ENCODE measurements around the gene VAV2.

VAV2 gene

DNA sequence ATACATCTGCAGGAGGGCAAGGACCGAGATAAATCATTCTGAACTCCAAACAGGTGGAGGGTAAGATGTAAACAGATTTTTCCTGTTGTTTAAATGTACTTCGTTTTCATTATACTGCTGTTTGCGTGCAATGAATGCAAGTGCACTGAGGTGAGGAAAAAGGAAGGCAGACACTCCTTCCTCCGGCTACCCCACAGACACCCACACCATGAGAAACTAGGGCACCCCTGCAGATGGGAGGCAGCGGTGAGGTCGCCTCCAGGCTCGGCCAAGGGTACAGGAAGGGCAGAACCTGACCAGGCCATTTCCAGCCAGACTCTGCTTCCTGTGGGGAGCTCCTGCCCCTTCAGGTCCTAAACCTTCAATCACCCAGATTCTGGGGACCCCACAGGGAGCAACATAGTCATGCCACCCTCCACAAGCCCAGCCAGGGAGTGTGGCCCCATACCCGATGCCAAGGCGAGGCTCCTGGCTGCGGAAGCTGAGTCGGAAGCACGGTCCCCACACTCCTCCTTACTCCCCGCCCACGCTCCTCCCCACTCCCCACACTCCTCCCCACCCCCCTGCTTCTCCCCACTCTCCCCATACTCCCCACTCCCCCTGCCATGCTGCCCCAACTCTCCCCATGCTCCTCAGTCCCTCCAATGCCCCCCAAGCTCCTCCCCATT, 37.1 kb downstream of the VAV2 start:
- ChIA-PET POLR2A (no interaction called here), CTCF (no interaction called here)
- 22% methylated on average over 4 of the region's 14 CpGs for WGBS (ENCODE audit: insufficient coverage)
- H3K4me1 ChIP-seq (ENCODE audit: control extremely low read depth in 1 of 4, control insufficient read depth in 4 of 4, insufficient read depth in 4 of 4, low read length in 3 of 4): peaks cover 3 to 35% (median 31%) of the 10 kb centered on the region in 4 experiments
- H3K27ac ChIP-seq (ENCODE audit: insufficient read depth in 1 of 2, low read depth in 1 of 2, low read length in 2 of 2, poor library complexity in 1 of 2, severe bottlenecking in 2 of 2): no peak overlapping the region
- no peaks in the 10 kb centered on the region for H3K36me3 ChIP-seq (ENCODE audit: control insufficient read depth in 4 of 4, insufficient read depth in 4 of 4, low read length in 3 of 4)
- H3K4me3 ChIP-seq (ENCODE audit: control insufficient read depth in 1 of 7, extremely low read depth in 1 of 7, insufficient read depth in 4 of 7, low read depth in 2 of 7, low read length in 6 of 7): peak overlapping the region in 3 of 7 experiments; percentile 15 to 48 (median 23)
- H3K9me3 ChIP-seq (ENCODE audit: control extremely low read depth in 1 of 5, control insufficient read depth in 4 of 5, insufficient read depth in 2 of 5, low read depth in 1 of 5, low read length in 4 of 5): no peaks in the 10 kb centered on the region
- H3K27me3 ChIP-seq (replicated peaks in 2 of 5; ENCODE audit: control insufficient read depth in 4 of 5, insufficient read depth in 5 of 5, low read length in 4 of 5): no peaks in the 10 kb centered on the region
- DNase-seq: peak in 2 of 3 donors; percentile 18 to 31

DNA sequence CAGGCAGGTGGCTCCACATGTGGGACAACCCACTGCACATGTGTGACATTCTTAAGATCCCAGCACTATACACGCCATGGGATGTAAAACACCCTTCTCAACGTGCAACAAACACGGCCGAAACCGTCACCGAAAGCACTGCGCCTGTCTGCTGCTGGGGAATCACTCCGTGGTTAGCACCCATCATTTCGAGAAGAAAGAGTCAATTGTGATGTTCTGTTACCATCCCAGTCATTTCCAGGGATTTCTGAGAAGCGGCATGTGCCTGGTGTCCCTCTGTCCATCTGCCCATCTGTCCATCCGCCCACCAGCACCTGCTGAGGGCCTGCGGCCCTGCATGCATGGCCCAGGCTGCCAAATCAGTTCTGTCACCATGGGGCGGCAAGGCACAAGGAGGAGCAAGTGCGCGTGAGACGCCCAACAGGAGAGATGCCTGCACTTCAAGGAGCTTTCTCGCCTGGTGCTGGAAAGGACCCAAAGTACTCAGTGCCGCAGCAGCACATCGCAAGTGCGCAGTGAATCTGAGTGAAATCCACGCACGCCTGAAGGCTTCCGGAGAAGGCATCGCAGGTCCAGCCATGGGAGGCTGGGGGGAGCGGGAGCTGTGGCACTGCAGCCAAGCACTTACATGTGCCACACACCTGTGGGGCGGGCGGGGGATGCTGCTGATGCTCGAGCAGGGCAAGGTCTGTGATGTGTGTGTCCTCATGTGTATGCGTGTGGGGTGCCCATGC, 38.0 kb downstream of the VAV2 start:
- no peak overlapping the region for H3K27ac ChIP-seq (ENCODE audit: insufficient read depth in 1 of 2, low read depth in 1 of 2, low read length in 2 of 2, poor library complexity in 1 of 2, severe bottlenecking in 2 of 2)
- no peaks in the 10 kb centered on the region for H3K9me3 ChIP-seq (ENCODE audit: control extremely low read depth in 1 of 5, control insufficient read depth in 4 of 5, insufficient read depth in 2 of 5, low read depth in 1 of 5, low read length in 4 of 5)
- POLR2A ChIA-PET: no interaction called here
- CTCF ChIA-PET: no interaction called here
- H3K4me3 ChIP-seq (ENCODE audit: control insufficient read depth in 1 of 7, extremely low read depth in 1 of 7, insufficient read depth in 4 of 7, low read depth in 2 of 7, low read length in 6 of 7): no peak overlapping the region
- DNase-seq: no peak
- 94% methylated on average over 25 of the region's 29 CpGs for WGBS (ENCODE audit: insufficient coverage)
- no peaks in the 10 kb centered on the region for H3K27me3 ChIP-seq (replicated peaks in 2 of 5; ENCODE audit: control insufficient read depth in 4 of 5, insufficient read depth in 5 of 5, low read length in 4 of 5)
- H3K36me3 ChIP-seq (ENCODE audit: control insufficient read depth in 4 of 4, insufficient read depth in 4 of 4, low read length in 3 of 4): no peaks in the 10 kb centered on the region
- H3K4me1 ChIP-seq (ENCODE audit: control extremely low read depth in 1 of 4, control insufficient read depth in 4 of 4, insufficient read depth in 4 of 4, low read length in 3 of 4): peaks cover 3 to 33% (median 29%) of the 10 kb centered on the region in 4 experiments

DNA sequence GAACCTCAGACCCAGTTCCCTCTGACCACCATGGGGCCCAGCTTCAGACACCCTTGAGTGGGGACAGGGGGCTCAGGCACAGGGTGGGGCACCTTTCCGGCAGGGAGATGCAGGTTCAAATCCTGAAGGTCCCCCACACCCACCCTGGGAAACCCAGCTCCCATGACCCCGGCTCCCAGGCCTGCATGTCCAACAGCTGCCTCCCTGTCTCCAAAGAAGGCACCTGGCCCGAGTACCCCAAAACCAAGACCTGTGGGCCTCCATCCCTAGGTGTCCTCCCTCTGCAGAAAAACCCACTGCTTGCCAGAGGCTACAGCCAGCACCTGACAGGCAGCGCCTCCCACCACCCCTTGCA, 38.5 kb downstream of the VAV2 start:
- H3K27ac ChIP-seq (ENCODE audit: insufficient read depth in 1 of 2, low read depth in 1 of 2, low read length in 2 of 2, poor library complexity in 1 of 2, severe bottlenecking in 2 of 2): no peak overlapping the region

DNA sequence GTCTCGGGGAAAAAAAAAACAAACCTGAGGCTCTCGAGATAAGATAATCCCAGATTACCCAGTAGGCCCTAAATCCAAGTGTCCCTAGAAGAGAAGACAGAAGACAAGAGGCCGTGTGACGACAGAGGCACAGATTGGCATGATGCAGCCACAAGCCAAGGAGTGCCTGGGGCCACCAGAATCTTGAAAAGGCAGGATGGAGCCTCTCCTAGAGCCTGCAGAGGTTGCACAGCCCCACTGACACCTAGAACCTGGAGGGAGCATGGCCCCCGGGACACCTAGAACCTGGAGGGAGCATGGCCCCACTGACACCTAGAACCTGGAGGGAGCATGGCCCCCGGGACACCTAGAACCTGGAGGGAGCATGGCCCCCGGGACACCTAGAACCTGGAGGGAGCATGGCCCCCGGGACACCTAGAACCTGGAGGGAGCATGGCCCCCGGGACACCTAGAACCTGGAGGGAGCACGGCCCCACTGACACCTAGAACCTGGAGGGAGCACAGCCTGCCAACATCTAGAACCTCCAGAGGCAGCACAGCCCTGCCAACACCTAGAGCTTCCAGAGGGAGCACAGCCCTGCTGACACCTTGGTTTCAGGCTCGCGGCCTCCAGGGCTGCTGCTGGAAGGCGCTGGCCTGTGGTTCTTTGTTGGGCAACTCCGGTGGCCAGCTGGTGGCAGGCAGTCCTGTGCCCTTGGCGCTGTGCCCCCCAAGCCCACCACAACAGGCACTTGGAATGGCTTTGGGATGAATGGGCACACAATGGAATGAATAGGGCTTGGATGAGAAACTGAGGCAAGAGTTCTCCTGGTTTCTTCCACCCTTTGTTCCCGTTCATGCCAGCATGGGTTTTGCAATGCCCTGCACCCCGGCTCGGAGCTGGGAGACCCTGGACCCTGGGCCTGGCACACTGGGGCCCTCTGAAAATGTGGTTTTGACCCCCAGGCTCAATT, 39.2 kb downstream of the VAV2 start:
- ChIA-PET CTCF (no interaction called here), POLR2A (no interaction called here)
- H3K27me3 ChIP-seq (replicated peaks in 2 of 5; ENCODE audit: control insufficient read depth in 4 of 5, insufficient read depth in 5 of 5, low read length in 4 of 5): no peaks in the 10 kb centered on the region
- H3K9me3 ChIP-seq (ENCODE audit: control extremely low read depth in 1 of 5, control insufficient read depth in 4 of 5, insufficient read depth in 2 of 5, low read depth in 1 of 5, low read length in 4 of 5): no peaks in the 10 kb centered on the region
- peak in 1 of 3 donors; percentile 21 for DNase-seq
- no peaks in the 10 kb centered on the region for H3K36me3 ChIP-seq (ENCODE audit: control insufficient read depth in 4 of 4, insufficient read depth in 4 of 4, low read length in 3 of 4)
- WGBS (ENCODE audit: insufficient coverage): 94% methylated on average over 9 of the region's 18 CpGs
- H3K4me1 ChIP-seq (ENCODE audit: control extremely low read depth in 1 of 4, control insufficient read depth in 4 of 4, insufficient read depth in 4 of 4, low read length in 3 of 4): peaks cover 3 to 27% (median 23%) of the 10 kb centered on the region in 4 experiments
- no peak overlapping the region for H3K4me3 ChIP-seq (ENCODE audit: control insufficient read depth in 1 of 7, extremely low read depth in 1 of 7, insufficient read depth in 4 of 7, low read depth in 2 of 7, low read length in 6 of 7)
- no peak overlapping the region for H3K27ac ChIP-seq (ENCODE audit: insufficient read depth in 1 of 2, low read depth in 1 of 2, low read length in 2 of 2, poor library complexity in 1 of 2, severe bottlenecking in 2 of 2)

More for the DNA sequence above, 38.5 kb downstream of the VAV2 start:
- Histone ChIP-seq H3K4me1 (ENCODE audit: control extremely low read depth in 1 of 4, control insufficient read depth in 4 of 4, insufficient read depth in 4 of 4, low read length in 3 of 4) (peaks cover 3 to 28% (median 23%) of the 10 kb centered on the region in 4 experiments), H3K36me3 (ENCODE audit: control insufficient read depth in 4 of 4, insufficient read depth in 4 of 4, low read length in 3 of 4) (no peaks in the 10 kb centered on the region), H3K9me3 (ENCODE audit: control extremely low read depth in 1 of 5, control insufficient read depth in 4 of 5, insufficient read depth in 2 of 5, low read depth in 1 of 5, low read length in 4 of 5) (no peaks in the 10 kb centered on the region), H3K4me3 (ENCODE audit: control insufficient read depth in 1 of 7, extremely low read depth in 1 of 7, insufficient read depth in 4 of 7, low read depth in 2 of 7, low read length in 6 of 7) (no peak overlapping the region), H3K27me3 (replicated peaks in 2 of 5; ENCODE audit: control insufficient read depth in 4 of 5, insufficient read depth in 5 of 5, low read length in 4 of 5) (no peaks in the 10 kb centered on the region)
- no peak for DNase-seq
- CTCF ChIA-PET: no interaction called here
- POLR2A ChIA-PET: no interaction called here
- WGBS (ENCODE audit: insufficient coverage): 98% methylated on average over 4 of the region's 4 CpGs

DNA sequence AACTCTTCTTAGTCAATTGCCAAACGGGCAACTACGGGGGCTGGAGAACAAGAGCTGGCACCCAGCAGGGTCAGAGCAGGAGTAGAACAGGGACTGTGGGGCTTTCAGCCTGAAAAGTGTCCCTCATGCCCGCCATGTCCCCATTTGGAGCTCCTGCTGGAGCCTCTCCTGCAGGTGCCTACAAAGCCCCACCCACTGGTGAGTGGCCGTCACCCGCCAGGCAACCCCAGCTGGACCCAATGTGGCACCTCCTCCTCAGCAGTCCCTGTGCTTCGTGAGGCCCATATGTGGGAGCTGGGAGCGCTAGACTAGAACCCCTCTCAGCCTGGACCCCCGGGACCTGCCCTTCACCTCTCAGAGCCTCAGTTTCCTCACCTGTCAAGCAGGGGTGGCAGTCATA, 40.9 kb downstream of the VAV2 start:
- DNase-seq: no peak
- no peak overlapping the region for H3K4me3 ChIP-seq (ENCODE audit: control insufficient read depth in 1 of 7, extremely low read depth in 1 of 7, insufficient read depth in 4 of 7, low read depth in 2 of 7, low read length in 6 of 7)
- ChIA-PET CTCF (interaction anchor here (0.6 to 1.4 kb wide), 2 partner anchors 11 to 161 kb away, joined by 3 read pairs; no protein-coding TSS in a partner anchor), POLR2A (interaction anchor here (0.6 kb wide), 1 partner anchor 74 kb away, joined by 4 read pairs; no protein-coding TSS in a partner anchor)
- no peaks in the 10 kb centered on the region for H3K36me3 ChIP-seq (ENCODE audit: control insufficient read depth in 4 of 4, insufficient read depth in 4 of 4, low read length in 3 of 4)
- WGBS (ENCODE audit: insufficient coverage): 92% methylated on average over 7 of the region's 8 CpGs
- no peaks in the 10 kb centered on the region for H3K9me3 ChIP-seq (ENCODE audit: control extremely low read depth in 1 of 5, control insufficient read depth in 4 of 5, insufficient read depth in 2 of 5, low read depth in 1 of 5, low read length in 4 of 5)
- H3K27ac ChIP-seq (ENCODE audit: insufficient read depth in 1 of 2, low read depth in 1 of 2, low read length in 2 of 2, poor library complexity in 1 of 2, severe bottlenecking in 2 of 2): no peak overlapping the region
- no peaks in the 10 kb centered on the region for H3K27me3 ChIP-seq (replicated peaks in 2 of 5; ENCODE audit: control insufficient read depth in 4 of 5, insufficient read depth in 5 of 5, low read length in 4 of 5)
- H3K4me1 ChIP-seq (ENCODE audit: control extremely low read depth in 1 of 4, control insufficient read depth in 4 of 4, insufficient read depth in 4 of 4, low read length in 3 of 4): peaks cover 3 to 14% (median 10%) of the 10 kb centered on the region in 4 experiments

DNA sequence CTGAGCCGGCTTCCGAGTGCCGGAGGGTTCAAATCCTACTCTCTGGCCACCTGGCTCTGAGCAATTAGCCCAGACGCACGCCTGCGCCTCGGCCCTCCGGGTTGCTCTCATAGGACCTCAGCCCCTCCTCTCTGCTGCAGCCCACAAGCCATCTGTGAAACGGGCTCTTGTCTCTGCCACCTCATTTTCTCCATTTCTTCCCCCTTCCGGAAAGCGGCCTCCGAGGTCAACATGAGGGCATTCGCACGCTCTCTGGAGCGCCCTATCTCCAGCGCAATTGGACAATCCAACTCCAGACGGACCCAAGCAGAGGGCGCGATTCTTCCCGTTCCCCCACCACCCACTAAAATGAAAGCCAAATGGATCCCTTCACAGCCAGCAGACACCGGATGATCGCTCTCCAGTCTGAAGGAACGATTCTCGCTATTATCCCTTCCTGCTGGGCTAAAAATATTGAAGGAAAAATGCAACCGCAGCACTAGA, 41.5 kb downstream of the VAV2 start:
- H3K27ac ChIP-seq (ENCODE audit: insufficient read depth in 1 of 2, low read depth in 1 of 2, low read length in 2 of 2, poor library complexity in 1 of 2, severe bottlenecking in 2 of 2): no peak overlapping the region
- CTCF ChIA-PET: interaction anchor here (0.6 to 1.8 kb wide), 4 partner anchors 11 to 168 kb away, joined by 3 to 5 read pairs (median 3); no protein-coding TSS in a partner anchor
- no peaks in the 10 kb centered on the region for H3K9me3 ChIP-seq (ENCODE audit: control extremely low read depth in 1 of 5, control insufficient read depth in 4 of 5, insufficient read depth in 2 of 5, low read depth in 1 of 5, low read length in 4 of 5)
- H3K36me3 ChIP-seq (ENCODE audit: control insufficient read depth in 4 of 4, insufficient read depth in 4 of 4, low read length in 3 of 4): no peaks in the 10 kb centered on the region
- DNase-seq: no peak
- POLR2A ChIA-PET: no interaction called here
- peaks cover 3 to 8% (median 4%) of the 10 kb centered on the region in 4 experiments for H3K4me1 ChIP-seq (ENCODE audit: control extremely low read depth in 1 of 4, control insufficient read depth in 4 of 4, insufficient read depth in 4 of 4, low read length in 3 of 4)
- no peaks in the 10 kb centered on the region for H3K27me3 ChIP-seq (replicated peaks in 2 of 5; ENCODE audit: control insufficient read depth in 4 of 5, insufficient read depth in 5 of 5, low read length in 4 of 5)
- H3K4me3 ChIP-seq (ENCODE audit: control insufficient read depth in 1 of 7, extremely low read depth in 1 of 7, insufficient read depth in 4 of 7, low read depth in 2 of 7, low read length in 6 of 7): no peak overlapping the region
- 96% methylated on average over 25 of the region's 25 CpGs for WGBS (ENCODE audit: insufficient coverage)

Data from common myeloid progenitor, CD34-positive (primary cell).